ENCODE measurements around the gene OR2A7.
"Not testable (repeated sequence)": the region's sequence is repeated elsewhere in the genome, so short reads cannot be mapped to it uniquely, and the experiment has no call there.

DNA sequence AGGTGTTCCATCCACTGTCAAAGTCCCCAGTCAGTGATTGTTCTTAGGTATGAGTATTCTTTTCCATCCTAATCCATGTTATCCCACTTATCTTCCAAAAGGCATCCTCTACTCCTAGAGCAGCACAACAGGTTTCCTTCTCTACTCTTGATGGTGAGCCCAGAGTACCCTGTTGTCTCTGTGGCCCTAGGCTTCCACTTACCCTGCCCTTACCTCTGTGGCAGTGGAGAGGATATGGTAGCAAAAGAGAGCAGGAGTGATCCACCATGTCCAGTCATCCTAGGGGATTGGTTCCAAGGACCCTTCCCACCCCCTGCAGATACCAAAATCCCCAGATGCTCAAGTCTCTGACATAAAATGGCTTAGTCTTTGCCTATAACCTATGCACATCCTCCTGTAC lies 47.4 kb downstream of the OR2A7 start:
- not testable (repeated sequence) for TF ChIP-seq CTCF (IDR thresholded peaks at IDR 0.05; ENCODE audit: low read depth, low read length); POLR2A (IDR thresholded peaks at IDR 0.05; ENCODE audit: extremely low read depth, insufficient read length)
